Measurements from ENCODE around the gene GBX2.

- no peak for TF ChIP-seq CHD4 (IDR thresholded peaks at IDR 0.05; ENCODE audit: insufficient read depth, insufficient replicate concordance, low read depth, low read length, poor library complexity, severe bottlenecking)
- TF ChIP-seq NKRF (IDR thresholded peaks at IDR 0.05; ENCODE audit: borderline replicate concordance): no peak
- TF ChIP-seq IRF2 (CRISPR knock-in tag; IDR thresholded peaks at IDR 0.05): no peak
- TF ChIP-seq TOE1 (IDR thresholded peaks at IDR 0.05; ENCODE audit: borderline replicate concordance): no peak
- TF ChIP-seq TOE1 (CRISPR knock-in tag; IDR thresholded peaks at IDR 0.05; ENCODE audit: borderline replicate concordance, low read depth): no peak
- no peak for TF ChIP-seq POLR2A (conservative IDR thresholded peaks at IDR 0.05)
- TF ChIP-seq CTCF (IDR thresholded peaks at IDR 0.05 in 2 of 3, conservative IDR thresholded peaks at IDR 0.05 in 1 of 3; ENCODE audit: insufficient read depth in 2 of 3, low read depth in 1 of 3, low read length in 3 of 3): no peak
Observed at GRCh38 chr2:236160366-236161081, 7.7 kb downstream of the GBX2 start.

Data from K562 (cell line).